ENCODE measurements around the gene PTPRE. TPM values are rescaled to one million over a fixed set of nuclear protein-coding genes. Genes with fewer than 3 reads are reported as not detected.

Gene PTPRE
- total RNA-seq, 2 experiments from 2014 or later = 26.8 to 37.3 TPM

GRCh38 chr10:128080231-128080630, 173.3 kb downstream of the PTPRE start:
- H3K27ac Mint-ChIP-seq = peak overlapping the region; percentile 19

GRCh38 chr10:128080641-128081040, 173.7 kb downstream of the PTPRE start:
- DNase-seq (no peak), ATAC-seq (ENCODE audit: low read depth) (no peak)
- H3K27me3 Mint-ChIP-seq = no peaks in the 10 kb centered on the region
- H3K4me3 Mint-ChIP-seq = no peak overlapping the region
- peak overlapping the region; percentile 19 for H3K27ac Mint-ChIP-seq
- H3K4me1 Mint-ChIP-seq = no peaks in the 10 kb centered on the region
- no peaks in the 10 kb centered on the region for H3K9me3 Mint-ChIP-seq
- POLR2A ChIA-PET = no interaction called here
- H3K36me3 Mint-ChIP-seq = peaks cover 5% of the 10 kb centered on the region

More at GRCh38 chr10:128080231-128080630, 173.3 kb downstream of the PTPRE start:
- Mint-ChIP-seq H3K4me1 (no peaks in the 10 kb centered on the region), H3K27me3 (no peaks in the 10 kb centered on the region), H3K9me3 (no peaks in the 10 kb centered on the region), H3K4me3 (no peak overlapping the region), H3K36me3 (peaks cover 7% of the 10 kb centered on the region)
- ATAC-seq (ENCODE audit: low read depth) (no peak), DNase-seq (no peak)
- POLR2A ChIA-PET = no interaction called here

- no peaks in the 10 kb centered on the region for H3K4me1 Mint-ChIP-seq
- H3K9me3 Mint-ChIP-seq = no peaks in the 10 kb centered on the region
- H3K4me3 Mint-ChIP-seq = no peak overlapping the region
- no peaks in the 10 kb centered on the region for H3K27me3 Mint-ChIP-seq
- H3K27ac Mint-ChIP-seq = no peak overlapping the region
- POLR2A ChIA-PET = interaction anchor here (0.7 kb wide), 1 partner anchor 45 kb away, joined by 3 read pairs; the partner anchor contains the start of gene MKI67
- ATAC-seq (ENCODE audit: low read depth) (no peak), DNase-seq (no peak)
- peaks cover 5% of the 10 kb centered on the region for H3K36me3 Mint-ChIP-seq
Measured at GRCh38 chr10:128081222-128081621, 174.3 kb downstream of the PTPRE start.

- Mint-ChIP-seq H3K4me1 (no peaks in the 10 kb centered on the region), H3K4me3 (no peak overlapping the region), H3K36me3 (peaks cover 4% of the 10 kb centered on the region), H3K9me3 (no peaks in the 10 kb centered on the region), H3K27ac (no peak overlapping the region), H3K27me3 (no peaks in the 10 kb centered on the region)
- POLR2A ChIA-PET = interaction anchor here (0.7 kb wide), 1 partner anchor 44 kb away, joined by 3 read pairs; the partner anchor contains the start of gene MKI67
- ATAC-seq (ENCODE audit: low read depth) (no peak), DNase-seq (no peak)
Measured at GRCh38 chr10:128081720-128082119, 174.8 kb downstream of the PTPRE start.

- no peak overlapping the region for H3K4me3 Mint-ChIP-seq
- H3K27me3 Mint-ChIP-seq = no peaks in the 10 kb centered on the region
- peaks cover 5% of the 10 kb centered on the region for H3K4me1 Mint-ChIP-seq
- H3K27ac Mint-ChIP-seq = no peak overlapping the region
- POLR2A ChIA-PET = no interaction called here
- no peaks in the 10 kb centered on the region for H3K9me3 Mint-ChIP-seq
- ATAC-seq (ENCODE audit: low read depth) (no peak), DNase-seq (no peak)
- peaks cover 4% of the 10 kb centered on the region for H3K36me3 Mint-ChIP-seq
Measured at GRCh38 chr10:128083191-128083895, 176.4 kb downstream of the PTPRE start.

- Mint-ChIP-seq H3K36me3 (peaks cover 2% of the 10 kb centered on the region), H3K9me3 (no peaks in the 10 kb centered on the region), H3K4me3 (no peak overlapping the region), H3K27me3 (no peaks in the 10 kb centered on the region), H3K27ac (no peak overlapping the region), H3K4me1 (peaks cover 8% of the 10 kb centered on the region)
- POLR2A ChIA-PET = interaction anchor here (1.2 kb wide), 1 partner anchor 10 kb away, joined by 5 read pairs; no protein-coding TSS in a partner anchor
- DNase-seq = no peak
- ATAC-seq (ENCODE audit: low read depth) = no peak
Measured at GRCh38 chr10:128084364-128084763, 177.5 kb downstream of the PTPRE start.

GRCh38 chr10:128084991-128085390, 178.1 kb downstream of the PTPRE start:
- Mint-ChIP-seq H3K4me3 (no peak overlapping the region), H3K9me3 (no peaks in the 10 kb centered on the region), H3K27me3 (no peaks in the 10 kb centered on the region), H3K36me3 (no peaks in the 10 kb centered on the region), H3K4me1 (peaks cover 8% of the 10 kb centered on the region), H3K27ac (no peak overlapping the region)
- POLR2A ChIA-PET = interaction anchor here (1.2 kb wide), 1 partner anchor 10 kb away, joined by 5 read pairs; no protein-coding TSS in a partner anchor
- ATAC-seq (ENCODE audit: low read depth) (no peak), DNase-seq (no peak)

- ATAC-seq (ENCODE audit: low read depth) (peak; percentile 23), DNase-seq (no peak)
- no peak overlapping the region for H3K4me3 Mint-ChIP-seq
- H3K27ac Mint-ChIP-seq = no peak overlapping the region
- no peaks in the 10 kb centered on the region for H3K9me3 Mint-ChIP-seq
- peaks cover 8% of the 10 kb centered on the region for H3K4me1 Mint-ChIP-seq
- H3K27me3 Mint-ChIP-seq = no peaks in the 10 kb centered on the region
- POLR2A ChIA-PET = interaction anchor here (0.7 kb wide), 1 partner anchor 9 kb away, joined by 3 read pairs; no protein-coding TSS in a partner anchor
- H3K36me3 Mint-ChIP-seq = no peaks in the 10 kb centered on the region
Measured at GRCh38 chr10:128086003-128086863, 179.3 kb downstream of the PTPRE start.

- no peaks in the 10 kb centered on the region for H3K9me3 Mint-ChIP-seq
- no peak overlapping the region for H3K27ac Mint-ChIP-seq
- H3K36me3 Mint-ChIP-seq = no peaks in the 10 kb centered on the region
- no peak overlapping the region for H3K4me3 Mint-ChIP-seq
- peaks cover 8% of the 10 kb centered on the region for H3K4me1 Mint-ChIP-seq
- peaks cover 2% of the 10 kb centered on the region for H3K27me3 Mint-ChIP-seq
- ATAC-seq (ENCODE audit: low read depth) = no peak
- POLR2A ChIA-PET = interaction anchor here (0.7 kb wide), 1 partner anchor 8 kb away, joined by 3 read pairs; no protein-coding TSS in a partner anchor
- DNase-seq = no peak
Measured at GRCh38 chr10:128087146-128087883, 180.4 kb downstream of the PTPRE start.

GRCh38 chr10:128087884-128088709, 181.2 kb downstream of the PTPRE start:
- Mint-ChIP-seq H3K9me3 (no peaks in the 10 kb centered on the region), H3K27me3 (peaks cover 2% of the 10 kb centered on the region), H3K4me3 (no peak overlapping the region), H3K4me1 (peaks cover 8% of the 10 kb centered on the region), H3K36me3 (no peaks in the 10 kb centered on the region), H3K27ac (no peak overlapping the region)
- DNase-seq (no peak), ATAC-seq (ENCODE audit: low read depth) (peak; percentile 51)
- POLR2A ChIA-PET = interaction anchor here (0.6 to 2.1 kb wide), 2 partner anchors 38 to 974 kb away, joined by 3 to 9 read pairs; partner anchors contain the start of gene MKI67

GRCh38 chr10:128091636-128092210, 184.8 kb downstream of the PTPRE start:
- peaks cover 2% of the 10 kb centered on the region for H3K27me3 Mint-ChIP-seq
- POLR2A ChIA-PET = no interaction called here
- no peak overlapping the region for H3K4me3 Mint-ChIP-seq
- peaks cover 29% of the 10 kb centered on the region for H3K4me1 Mint-ChIP-seq
- no peaks in the 10 kb centered on the region for H3K9me3 Mint-ChIP-seq
- peaks cover 11% of the 10 kb centered on the region for H3K36me3 Mint-ChIP-seq
- H3K27ac Mint-ChIP-seq = no peak overlapping the region
- ATAC-seq (ENCODE audit: low read depth) (no peak), DNase-seq (no peak)

- DNase-seq = no peak
- H3K4me3 Mint-ChIP-seq = no peak overlapping the region
- POLR2A ChIA-PET = no interaction called here
- H3K4me1 Mint-ChIP-seq = peaks cover 37% of the 10 kb centered on the region
- no peak for ATAC-seq (ENCODE audit: low read depth)
- H3K36me3 Mint-ChIP-seq = peaks cover 18% of the 10 kb centered on the region
- no peak overlapping the region for H3K27ac Mint-ChIP-seq
- no peaks in the 10 kb centered on the region for H3K9me3 Mint-ChIP-seq
- peaks cover 2% of the 10 kb centered on the region for H3K27me3 Mint-ChIP-seq
Measured at GRCh38 chr10:128092454-128092853, 185.6 kb downstream of the PTPRE start.
